PC-3 (cell line): ENCODE results near the gene FITM2.

Experiments
- EZH2 ChIP-seq: fragments of 300-600 bp; sonication (generic); IDR thresholded peaks from one replicate; pipeline ENCODE4 v1.6.1; 2017; ENCODE audit warnings: antibody characterized with exemption, mild to moderate bottlenecking, low read length; ENCODE audit not compliant: unreplicated experiment
- TF ChIP-seq, protein P1 (sequence below): fragments of 300-600 bp; sonication (generic); conservative IDR thresholded peaks from 2 replicates; pipeline ENCODE4 v1.5.1; 2017; ENCODE audit warnings: antibody characterized with exemption, low read depth, mild to moderate bottlenecking, low read length

DNA sequence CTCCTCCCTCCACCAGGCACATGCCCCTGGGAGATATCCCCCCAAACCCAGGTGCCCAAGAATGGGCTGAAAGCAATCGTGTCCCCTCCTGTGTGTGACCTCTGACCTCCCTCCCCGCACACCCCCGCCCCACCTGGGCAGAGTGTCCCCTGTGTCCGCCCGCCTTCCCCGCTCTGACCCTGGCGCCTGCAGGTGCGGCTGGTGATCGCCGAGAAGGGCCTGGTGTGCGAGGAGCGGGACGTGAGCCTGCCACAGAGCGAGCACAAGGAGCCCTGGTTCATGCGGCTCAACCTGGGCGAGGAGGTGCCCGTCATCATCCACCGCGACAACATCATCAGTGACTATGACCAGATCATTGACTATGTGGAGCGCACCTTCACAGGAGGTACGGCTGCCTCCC, 54.0 kb downstream of the FITM2 start:
- TF ChIP-seq, protein P1, sequence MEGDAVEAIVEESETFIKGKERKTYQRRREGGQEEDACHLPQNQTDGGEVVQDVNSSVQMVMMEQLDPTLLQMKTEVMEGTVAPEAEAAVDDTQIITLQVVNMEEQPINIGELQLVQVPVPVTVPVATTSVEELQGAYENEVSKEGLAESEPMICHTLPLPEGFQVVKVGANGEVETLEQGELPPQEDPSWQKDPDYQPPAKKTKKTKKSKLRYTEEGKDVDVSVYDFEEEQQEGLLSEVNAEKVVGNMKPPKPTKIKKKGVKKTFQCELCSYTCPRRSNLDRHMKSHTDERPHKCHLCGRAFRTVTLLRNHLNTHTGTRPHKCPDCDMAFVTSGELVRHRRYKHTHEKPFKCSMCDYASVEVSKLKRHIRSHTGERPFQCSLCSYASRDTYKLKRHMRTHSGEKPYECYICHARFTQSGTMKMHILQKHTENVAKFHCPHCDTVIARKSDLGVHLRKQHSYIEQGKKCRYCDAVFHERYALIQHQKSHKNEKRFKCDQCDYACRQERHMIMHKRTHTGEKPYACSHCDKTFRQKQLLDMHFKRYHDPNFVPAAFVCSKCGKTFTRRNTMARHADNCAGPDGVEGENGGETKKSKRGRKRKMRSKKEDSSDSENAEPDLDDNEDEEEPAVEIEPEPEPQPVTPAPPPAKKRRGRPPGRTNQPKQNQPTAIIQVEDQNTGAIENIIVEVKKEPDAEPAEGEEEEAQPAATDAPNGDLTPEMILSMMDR: no peak
- TF ChIP-seq EZH2: no peak
